ENCODE results near the gene MPDU1.
A peak's percentile ranks its signal among the peaks of the same experiment; 100 is the strongest.
"Not testable (repeated sequence)": the region's sequence is repeated elsewhere in the genome, so short reads cannot be mapped to it uniquely, and the experiment has no call there.

MPDU1 gene

GRCh38 chr17:7614425-7615264 is 31.0 kb downstream of the MPDU1 start, which contains the start of gene FXR2:
Gene FXR2 (minus strand): TSS chr17:7614897. CDS start chr17:7614532, 365 bp downstream.
- peak; percentile 100 for DNase-seq

- DNase-seq, result no peak
Observed at GRCh38 chr17:7615265-7615747, 31.7 kb downstream of the MPDU1 start.

GRCh38 chr17:7618608-7619007 is 35.0 kb downstream of the MPDU1 start:
- DNase-seq, result no peak

GRCh38 chr17:7620835-7621234 is 37.2 kb downstream of the MPDU1 start:
- no peak for DNase-seq

- no peak for DNase-seq
Observed at GRCh38 chr17:7623661-7624060, 40.0 kb downstream of the MPDU1 start.

GRCh38 chr17:7625749-7626148 is 42.1 kb downstream of the MPDU1 start:
- DNase-seq, result not testable (repeated sequence)

GRCh38 chr17:7626307-7626706 is 42.7 kb downstream of the MPDU1 start:
- DNase-seq, result no peak

GRCh38 chr17:7626956-7627249 is 43.3 kb downstream of the MPDU1 start:
- DNase-seq, result no peak

- peak; percentile 96 for DNase-seq
Observed at GRCh38 chr17:7627250-7628121, 43.8 kb downstream of the MPDU1 start, which contains the start of gene SAT2. Gene SAT2 (minus strand): TSS chr17:7627821. CDS start chr17:7627635, 186 bp downstream.

GRCh38 chr17:7629939-7630571 is 46.4 kb downstream of the MPDU1 start, which contains the start of gene SHBG:
Gene SHBG (plus strand): TSS chr17:7630135. CDS start chr17:7630173, 38 bp downstream.
- DNase-seq, result no peak

GRCh38 chr17:7631398-7632380 is 48.0 kb downstream of the MPDU1 start:
- no peak for DNase-seq

- peak; percentile 58 for DNase-seq
Observed at GRCh38 chr17:7632492-7632894, 48.8 kb downstream of the MPDU1 start.

- DNase-seq, result no peak
Observed at GRCh38 chr17:7633093-7633492, 49.4 kb downstream of the MPDU1 start.

- peak; percentile 48 for DNase-seq
Observed at GRCh38 chr17:7634384-7634783, 50.7 kb downstream of the MPDU1 start.

GRCh38 chr17:7636163-7636562 is 52.5 kb downstream of the MPDU1 start:
- no peak for DNase-seq

Data from fibroblast of skin of scalp (primary cell).